Non-pigmented ciliary epithelial cell (primary cell): ENCODE results near the gene EIF5.
A peak's percentile ranks its signal among the peaks of the same experiment; 100 is the strongest.

Experiments
- DNase-seq: peaks from one replicate; pipeline ENCODE4 v3.0.0-alpha.2; 2010; ENCODE audit warnings: low read depth

EIF5 gene

DNA sequence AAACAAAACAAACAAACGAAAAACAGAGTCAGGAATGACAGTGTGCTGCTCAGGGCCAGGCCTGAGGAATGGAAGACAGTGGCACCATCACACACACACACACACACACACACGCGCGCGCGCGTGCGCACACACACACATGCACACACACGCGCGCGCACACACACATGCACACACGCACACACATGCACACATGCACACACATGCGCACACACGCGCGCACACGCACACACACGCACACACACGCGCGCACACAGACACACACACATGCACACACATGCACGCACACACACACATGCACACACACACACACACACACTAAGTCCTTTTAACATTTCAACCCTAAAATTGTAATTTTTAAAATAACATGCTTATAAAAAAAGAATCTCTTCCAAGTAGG lies 38.0 kb downstream of the EIF5 start:
- DNase-seq, result no peak

- DNase-seq, result peak; percentile 72
Measured at GRCh38 chr14:103372552-103373304, 38.7 kb downstream of the EIF5 start.

DNA sequence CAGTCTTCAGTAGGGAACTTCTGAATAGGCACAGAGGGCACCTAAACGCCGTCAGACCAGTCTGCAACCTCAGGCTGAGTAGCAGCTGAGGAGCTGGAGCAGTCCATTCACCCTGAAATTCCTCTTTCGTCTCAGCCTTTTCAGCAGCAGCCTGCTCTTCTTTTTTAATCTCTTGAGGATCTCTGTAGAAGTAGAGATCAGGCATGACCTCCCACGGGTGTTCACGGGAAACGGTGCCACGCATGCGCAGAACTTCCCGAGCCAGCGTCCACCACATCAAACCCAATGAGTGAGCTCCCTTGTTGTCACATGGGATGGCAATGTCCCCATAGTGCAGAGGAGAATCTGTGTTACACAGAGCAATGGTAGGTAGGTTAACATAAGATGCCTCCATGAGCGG lies 40.1 kb downstream of the EIF5 start:
- no peak for DNase-seq

DNA sequence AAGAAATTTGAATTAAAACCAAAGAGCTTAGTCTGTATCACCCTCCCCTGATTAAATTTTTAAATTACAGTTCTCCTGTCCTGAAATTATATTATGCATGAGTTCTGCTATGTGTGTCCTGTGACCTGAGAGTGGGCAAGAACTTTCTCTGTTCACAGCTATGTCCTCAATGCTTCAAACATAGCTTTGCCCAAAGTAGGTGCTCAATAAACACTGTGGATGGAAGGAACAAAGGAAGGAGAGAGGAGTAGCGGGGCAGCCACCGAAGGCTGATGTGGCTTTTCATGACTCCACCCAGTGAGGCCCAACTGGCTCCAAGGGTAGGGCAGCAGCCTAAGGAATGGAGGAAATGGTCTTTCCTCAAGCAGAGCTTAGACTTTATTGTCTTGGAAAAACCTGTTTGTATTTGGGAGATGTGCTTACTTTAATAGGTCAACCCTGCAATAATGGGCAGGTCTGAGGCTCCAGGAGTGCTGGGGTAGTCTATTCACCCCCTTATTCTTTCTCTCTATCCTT lies 43.5 kb downstream of the EIF5 start:
- DNase-seq, result no peak

- no peak for DNase-seq
Measured at GRCh38 chr14:103378038-103378854, 44.2 kb downstream of the EIF5 start.

GRCh38 chr14:103380719-103381377 lies 46.8 kb downstream of the EIF5 start:
- no peak for DNase-seq

GRCh38 chr14:103382376-103382775 lies 48.3 kb downstream of the EIF5 start:
- DNase-seq, result no peak

DNA sequence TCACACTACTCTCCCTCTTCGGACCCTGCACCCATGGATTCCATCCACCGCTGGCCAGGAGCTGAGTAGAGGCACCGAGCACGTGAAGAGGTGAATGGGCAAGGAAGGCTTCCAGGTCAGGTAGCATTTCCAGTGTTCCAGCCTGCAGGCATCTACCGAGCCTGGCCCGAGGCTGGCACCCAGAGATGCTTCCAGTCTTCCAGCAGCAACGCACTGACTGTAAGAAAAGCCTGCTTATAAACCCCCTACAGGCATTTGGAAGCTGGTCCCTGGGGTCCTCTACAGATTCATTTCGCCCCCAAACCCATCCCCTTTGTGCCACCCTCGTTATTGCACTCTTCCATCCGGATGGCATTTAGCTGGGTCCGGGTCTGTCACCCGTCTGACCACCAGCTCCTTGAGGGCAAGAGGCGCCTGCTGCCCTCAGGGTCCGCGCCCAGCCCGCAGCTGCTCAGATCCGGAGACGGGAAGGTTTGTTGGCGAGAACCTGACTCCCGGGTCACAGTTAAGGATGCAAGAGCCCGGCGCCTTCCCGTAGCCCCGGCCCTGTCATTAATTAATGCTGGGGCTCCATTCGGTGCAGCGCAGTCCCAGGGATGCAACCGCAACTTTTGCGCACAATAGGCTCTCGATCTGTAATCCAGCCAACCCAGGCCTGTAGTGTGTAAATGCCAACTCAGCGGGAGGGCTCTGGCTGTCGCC lies 50.6 kb downstream of the EIF5 start:
- DNase-seq, result no peak

DNA sequence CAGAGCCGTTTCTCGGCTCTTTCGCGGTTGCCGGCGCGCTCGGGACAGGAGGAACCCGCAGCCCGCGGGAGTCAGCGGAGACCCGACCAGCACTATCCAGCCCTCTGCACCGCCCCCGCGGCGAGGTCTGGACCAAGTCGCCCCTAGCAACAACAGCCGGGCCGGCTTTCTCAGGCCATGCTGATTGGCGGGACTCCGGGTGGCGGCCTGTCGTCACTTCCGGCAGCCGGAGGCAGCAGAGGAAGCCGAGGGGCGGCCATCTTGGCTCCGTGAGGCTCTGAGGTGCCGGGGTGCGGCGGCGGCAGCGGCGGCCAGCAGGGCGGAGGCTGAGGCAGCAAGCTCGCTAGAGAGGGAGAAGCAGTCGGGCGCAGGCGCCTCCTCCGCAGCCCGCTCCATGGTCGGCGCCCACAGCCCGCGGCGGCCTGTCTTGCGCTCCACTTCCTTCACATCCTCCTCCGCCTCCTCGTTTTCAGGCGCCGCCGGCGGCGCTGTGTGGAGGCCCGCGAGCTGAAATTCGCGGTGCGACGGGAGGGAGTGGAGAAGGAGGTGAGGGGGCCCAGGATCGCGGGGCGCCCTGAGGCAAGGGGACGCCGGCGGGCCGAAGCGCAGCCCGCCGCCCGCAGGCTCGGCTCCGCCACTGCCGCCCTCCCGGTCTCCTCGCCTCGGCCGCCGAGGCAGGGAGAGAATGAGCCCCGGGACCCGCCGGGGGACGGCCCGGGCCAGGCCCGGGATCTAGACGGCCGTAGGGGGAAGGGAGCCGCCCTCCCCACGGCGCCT lies 51.3 kb downstream of the EIF5 start, which contains the start of gene MARK3:
Gene MARK3, plus strand, starts transcription at position 264 of the 777 bp plus-strand sequence. CDS start 615 bp downstream, outside the sequence.
- peak; percentile 69 for DNase-seq

- DNase-seq, result no peak
Measured at GRCh38 chr14:103385929-103386712, 52.1 kb downstream of the EIF5 start.

DNA sequence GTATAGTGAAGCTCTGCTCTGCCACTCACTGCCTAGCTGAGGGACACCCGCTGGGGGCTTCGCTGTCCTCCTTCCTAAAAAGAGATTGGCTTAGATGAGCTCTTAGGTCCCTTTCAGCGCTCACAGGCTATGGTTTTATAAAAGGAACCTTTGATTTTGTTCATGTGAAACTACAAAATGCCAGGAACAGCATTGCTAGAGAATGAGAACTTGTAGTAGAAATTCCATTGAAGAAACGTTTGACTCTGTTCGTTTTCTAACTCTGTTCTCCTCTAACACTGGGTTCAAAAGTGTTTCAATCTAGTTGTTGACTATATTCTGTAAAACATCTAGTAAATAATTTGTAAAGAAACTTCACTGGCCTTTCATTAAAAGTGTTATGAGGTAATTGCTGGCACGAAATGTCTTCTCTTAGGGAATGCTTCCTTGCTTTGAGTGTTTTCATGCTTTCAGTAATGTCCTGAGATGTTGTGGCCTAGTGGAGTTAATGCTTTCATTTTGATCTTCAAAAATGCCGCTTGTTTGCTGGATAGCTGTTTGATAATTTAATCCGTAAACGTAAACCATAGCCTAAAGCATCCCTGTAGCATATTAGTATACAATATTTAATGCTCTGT lies 52.8 kb downstream of the EIF5 start:
- no peak for DNase-seq

- no peak for DNase-seq
Measured at GRCh38 chr14:103388664-103389063, 54.6 kb downstream of the EIF5 start.

DNA sequence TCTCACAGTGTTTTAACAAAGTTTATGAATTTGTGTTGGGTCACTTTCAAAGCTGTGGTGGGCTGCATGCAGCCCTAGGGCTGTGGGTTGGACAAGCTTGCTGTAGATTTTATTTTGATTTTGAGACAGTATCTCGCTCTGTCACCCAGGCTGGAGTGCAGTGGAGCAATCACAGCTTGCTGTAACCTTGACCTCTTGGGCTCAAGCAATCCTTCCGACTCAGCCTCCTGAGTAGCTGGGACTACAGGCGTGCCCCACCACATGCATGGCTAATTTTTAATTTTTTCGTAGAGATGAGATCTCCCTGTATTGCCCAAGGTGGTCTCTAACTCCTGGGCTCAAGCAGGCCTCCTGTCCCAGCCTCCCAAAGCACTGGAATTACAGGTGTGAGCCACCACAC lies 56.6 kb downstream of the EIF5 start:
- DNase-seq, result no peak

- DNase-seq, result no peak
Measured at GRCh38 chr14:103391048-103391447, 57.0 kb downstream of the EIF5 start.

- DNase-seq, result no peak
Measured at GRCh38 chr14:103392106-103392505, 58.1 kb downstream of the EIF5 start.

- no peak for DNase-seq
Measured at GRCh38 chr14:103392572-103392971, 58.5 kb downstream of the EIF5 start.

GRCh38 chr14:103393070-103393469 lies 59.0 kb downstream of the EIF5 start:
- no peak for DNase-seq

- DNase-seq, result no peak
Measured at GRCh38 chr14:103393676-103394626, 59.9 kb downstream of the EIF5 start.
